Tibial artery (tissue), 4 donors: Measurements from ENCODE around the gene BPIFB3.
"Not testable (repeated sequence)": the region's sequence is repeated elsewhere in the genome, so short reads cannot be mapped to it uniquely, and the experiment has no call there.

Experiments
- DNase-seq, 2 donors: peaks; one replicate each; pipeline ENCODE4 v3.0.0-alpha.2; 2019
- H3K27ac ChIP-seq, 2 donors: fragments of 200-600 bp; sonication (generic) in 1 of 2; 1 replicate in 1 of 2; 2 replicates in 1 of 2; pipeline ENCODE4 v1.5.1; 2018 to 2019; ENCODE audit warnings: mild to moderate bottlenecking in 1 of 2
- H3K27me3 ChIP-seq, 2 donors: fragments of 200-600 bp; sonication (generic) in 1 of 2; one replicate each; pipeline versions ENCODE4 v1.5.1 to v1.6.0; 2016 to 2019
- H3K36me3 ChIP-seq, 3 donors: fragments of 200-600 bp; sonication (generic) in 2 of 3; one replicate each; pipeline ENCODE4 v1.5.1; 2016 to 2019; ENCODE audit warnings: mild to moderate bottlenecking in 2 of 3
- H3K4me1 ChIP-seq, 4 donors: fragments of 200-600 bp; sonication (generic) in 2 of 4; 1 replicate in 3 of 4; 2 replicates in 1 of 4; pipeline ENCODE4 v1.5.1; 2016 to 2019
- H3K4me3 ChIP-seq, 2 donors: fragments of 200-600 bp; sonication (generic) in 1 of 2; 1 replicate in 1 of 2; 2 replicates in 1 of 2; pipeline ENCODE4 v1.5.1; 2018 to 2019; ENCODE audit warnings: mild to moderate bottlenecking in 2 of 2
- H3K9me3 ChIP-seq, 3 donors: fragments of 200-600 bp; sonication (generic) in 1 of 3; one replicate each; pipeline ENCODE4 v1.5.1; 2016 to 2019
- intact Hi-C: fragments of 100-400 bp; cut with DNase I; formaldehyde crosslinking; loops from one replicate; pipeline ENCODE4 v1.15.0; 2023; ENCODE audit warnings: low total_unique reads
- TF ChIP-seq, protein P1 (sequence below), 2 experiments: fragments of 200-600 bp in 1 of 2; fragments of 450-650 bp in 1 of 2; IDR thresholded peaks; one replicate each; pipeline ENCODE4 v1.5.1; 2017 to 2019; ENCODE audit warnings: antibody characterized with exemption in 2 of 2, mild to moderate bottlenecking in 1 of 2, moderate library complexity in 1 of 2

BPIFB3 gene

DNA sequence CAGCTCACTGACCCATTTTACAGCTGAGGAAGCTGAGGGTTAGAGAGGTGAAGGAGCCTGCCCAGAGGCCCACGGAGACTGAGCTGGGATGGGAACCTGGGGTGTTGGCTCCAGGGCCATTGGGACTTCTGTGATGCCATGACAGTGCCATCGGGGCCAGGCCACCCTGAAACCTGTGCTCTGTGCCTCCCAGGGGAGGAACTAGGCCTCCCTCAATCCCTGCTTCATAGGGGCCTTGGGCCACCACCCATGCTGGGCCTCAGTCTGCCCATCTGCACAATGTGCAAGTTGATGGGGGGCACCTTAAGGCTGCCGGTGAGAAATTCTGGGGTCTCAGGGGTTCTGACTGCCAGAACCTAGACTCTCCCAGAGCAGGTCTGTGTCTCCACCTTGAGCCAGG is 50.6 kb downstream of the BPIFB3 start:
- TF ChIP-seq, protein P1, sequence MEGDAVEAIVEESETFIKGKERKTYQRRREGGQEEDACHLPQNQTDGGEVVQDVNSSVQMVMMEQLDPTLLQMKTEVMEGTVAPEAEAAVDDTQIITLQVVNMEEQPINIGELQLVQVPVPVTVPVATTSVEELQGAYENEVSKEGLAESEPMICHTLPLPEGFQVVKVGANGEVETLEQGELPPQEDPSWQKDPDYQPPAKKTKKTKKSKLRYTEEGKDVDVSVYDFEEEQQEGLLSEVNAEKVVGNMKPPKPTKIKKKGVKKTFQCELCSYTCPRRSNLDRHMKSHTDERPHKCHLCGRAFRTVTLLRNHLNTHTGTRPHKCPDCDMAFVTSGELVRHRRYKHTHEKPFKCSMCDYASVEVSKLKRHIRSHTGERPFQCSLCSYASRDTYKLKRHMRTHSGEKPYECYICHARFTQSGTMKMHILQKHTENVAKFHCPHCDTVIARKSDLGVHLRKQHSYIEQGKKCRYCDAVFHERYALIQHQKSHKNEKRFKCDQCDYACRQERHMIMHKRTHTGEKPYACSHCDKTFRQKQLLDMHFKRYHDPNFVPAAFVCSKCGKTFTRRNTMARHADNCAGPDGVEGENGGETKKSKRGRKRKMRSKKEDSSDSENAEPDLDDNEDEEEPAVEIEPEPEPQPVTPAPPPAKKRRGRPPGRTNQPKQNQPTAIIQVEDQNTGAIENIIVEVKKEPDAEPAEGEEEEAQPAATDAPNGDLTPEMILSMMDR (IDR thresholded peaks at IDR 0.05) = no peak
- DNase-seq = no peak
- peaks cover 0 to 32% of the 10 kb centered on the region in 2 donors for H3K27me3 ChIP-seq
- intact Hi-C loops = no loop called here
- no peak overlapping the region for H3K4me3 ChIP-seq
- no peak overlapping the region for H3K27ac ChIP-seq
- no peaks in the 10 kb centered on the region for H3K36me3 ChIP-seq
- H3K4me1 ChIP-seq = no peaks in the 10 kb centered on the region
- no peaks in the 10 kb centered on the region for H3K9me3 ChIP-seq

DNA sequence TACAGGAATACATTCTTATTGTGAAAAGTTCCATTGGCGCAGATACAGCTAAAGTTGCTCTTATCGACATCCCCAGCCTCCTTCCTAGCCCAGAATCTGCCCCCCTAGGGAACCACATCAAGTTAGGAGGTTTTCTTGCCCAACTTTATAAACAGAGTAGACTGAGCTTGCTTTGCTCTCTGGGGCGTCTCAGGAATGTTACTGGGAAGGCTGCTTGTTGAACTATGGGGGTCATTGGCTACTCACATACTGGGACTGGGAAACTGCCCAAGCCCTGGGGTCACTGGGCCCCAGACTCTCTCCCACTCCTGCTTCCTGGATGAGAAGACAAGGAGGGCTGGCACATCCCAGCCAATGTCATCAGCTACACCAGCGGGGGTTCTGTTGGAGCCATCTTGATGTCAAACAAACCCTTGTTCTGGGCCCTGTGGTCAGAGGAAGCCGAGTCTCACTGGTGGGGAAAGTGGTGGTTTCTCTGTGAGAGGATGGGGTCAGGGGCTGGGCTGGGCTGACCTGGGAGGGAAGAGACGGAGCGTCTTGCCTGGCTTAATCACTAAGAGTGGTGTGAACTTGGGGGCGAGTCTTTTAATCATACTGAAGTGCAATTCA is 51.7 kb downstream of the BPIFB3 start:
- intact Hi-C loops = no loop called here
- Histone ChIP-seq H3K9me3 (no peaks in the 10 kb centered on the region), H3K4me3 (no peak overlapping the region), H3K27ac (no peak overlapping the region), H3K27me3 (peaks cover 0 to 32% of the 10 kb centered on the region in 2 donors), H3K36me3 (no peaks in the 10 kb centered on the region), H3K4me1 (no peaks in the 10 kb centered on the region)
- DNase-seq = no peak
- TF ChIP-seq, protein P1 (IDR thresholded peaks at IDR 0.05) = no peak

DNA sequence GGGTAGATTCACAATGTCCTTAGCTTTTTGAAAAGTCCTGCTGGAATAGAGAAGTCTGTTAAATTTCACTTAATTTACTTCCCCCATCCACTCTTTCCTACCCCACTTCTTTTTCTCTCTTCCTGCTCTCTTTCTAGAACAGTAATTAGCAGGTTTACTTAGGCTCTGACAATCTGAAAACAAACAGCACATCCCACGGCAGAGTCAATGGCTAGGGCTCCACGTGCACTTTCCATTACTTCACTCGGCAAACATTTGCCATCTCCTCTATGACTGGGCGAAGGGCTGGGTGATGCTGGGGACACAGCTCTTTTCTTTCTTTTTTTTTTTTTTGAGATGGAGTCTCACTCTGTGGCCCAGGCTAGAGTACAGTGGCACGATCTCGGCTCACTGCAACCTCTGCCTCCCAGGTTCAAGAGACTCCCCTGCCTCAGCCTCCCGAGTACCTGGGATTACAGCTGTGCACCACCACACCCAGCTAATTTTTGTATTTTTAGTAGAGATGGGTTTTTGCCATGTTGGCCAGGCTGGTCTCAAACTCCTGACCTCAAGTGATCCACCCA is 52.4 kb downstream of the BPIFB3 start:
- DNase-seq, H3K4me1 ChIP-seq, intact Hi-C loops, H3K4me3 ChIP-seq, H3K9me3 ChIP-seq, H3K27ac ChIP-seq, H3K36me3 ChIP-seq: not testable (repeated sequence)
- peaks cover 0 to 32% of the 10 kb centered on the region in 2 donors for H3K27me3 ChIP-seq

DNA sequence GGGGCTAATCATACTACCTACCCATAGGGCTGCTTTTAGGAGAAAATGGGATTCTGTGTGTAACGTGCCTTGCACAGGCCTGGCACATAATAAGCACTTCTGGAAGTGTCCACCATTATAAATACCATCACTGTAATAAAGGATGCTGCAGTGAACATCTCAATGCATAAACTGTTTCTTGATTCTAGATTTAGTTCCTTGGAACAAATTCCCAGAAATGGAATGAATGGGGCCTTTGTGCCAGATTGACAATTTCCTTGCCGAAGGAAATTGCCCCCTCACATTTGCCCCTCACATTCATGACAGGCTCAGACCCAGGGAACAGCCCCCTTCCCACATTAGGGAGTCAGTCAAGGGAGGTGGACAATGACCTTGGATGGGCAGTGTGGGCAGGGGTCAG is 55.0 kb downstream of the BPIFB3 start:
- TF ChIP-seq, protein P1 (IDR thresholded peaks at IDR 0.05) = no peak
- Histone ChIP-seq H3K27ac (no peak overlapping the region), H3K4me1 (no peaks in the 10 kb centered on the region), H3K9me3 (no peaks in the 10 kb centered on the region), H3K27me3 (peaks cover 0 to 29% of the 10 kb centered on the region in 2 donors), H3K36me3 (no peaks in the 10 kb centered on the region), H3K4me3 (no peak overlapping the region)
- DNase-seq = no peak
- intact Hi-C loops = no loop called here

DNA sequence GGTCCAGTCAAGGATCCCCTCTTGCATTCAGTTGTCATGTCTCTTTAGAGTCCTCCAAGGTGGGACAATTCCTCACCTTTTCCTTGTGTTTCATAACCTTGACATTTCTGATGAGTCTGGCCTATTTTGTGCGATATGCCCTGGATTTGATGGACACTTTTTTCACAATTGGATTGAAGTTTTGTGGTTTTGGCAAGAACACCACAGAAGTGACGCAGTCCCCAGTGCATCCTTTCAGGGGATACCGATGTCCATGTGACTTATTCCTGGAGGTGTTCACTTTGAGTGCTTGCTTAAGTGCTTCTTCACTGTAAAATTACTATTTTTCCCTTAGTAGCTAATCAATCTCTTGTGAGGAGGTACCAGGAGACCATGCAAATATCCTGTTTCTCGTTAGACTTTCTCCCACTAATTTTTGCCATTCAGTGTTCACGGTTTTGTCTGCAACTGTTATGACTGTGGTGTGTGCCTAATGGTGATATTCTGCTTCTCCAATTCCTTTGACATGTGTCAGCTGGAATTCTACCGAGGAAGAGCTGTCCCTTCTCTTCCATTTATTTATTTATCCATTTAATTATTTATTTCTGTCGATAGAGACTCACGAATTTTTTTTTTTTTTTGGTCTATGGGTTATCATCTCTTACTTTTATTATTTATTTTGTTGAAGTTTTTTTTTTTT is 56.6 kb downstream of the BPIFB3 start:
- Histone ChIP-seq H3K4me3 (no peak overlapping the region), H3K27ac (no peak overlapping the region), H3K36me3 (no peaks in the 10 kb centered on the region), H3K27me3 (peaks cover 0 to 18% of the 10 kb centered on the region in 2 donors), H3K4me1 (no peaks in the 10 kb centered on the region), H3K9me3 (no peaks in the 10 kb centered on the region)
- no peak for DNase-seq
- intact Hi-C loops = no loop called here
- TF ChIP-seq, protein P1 (IDR thresholded peaks at IDR 0.05) = no peak

DNA sequence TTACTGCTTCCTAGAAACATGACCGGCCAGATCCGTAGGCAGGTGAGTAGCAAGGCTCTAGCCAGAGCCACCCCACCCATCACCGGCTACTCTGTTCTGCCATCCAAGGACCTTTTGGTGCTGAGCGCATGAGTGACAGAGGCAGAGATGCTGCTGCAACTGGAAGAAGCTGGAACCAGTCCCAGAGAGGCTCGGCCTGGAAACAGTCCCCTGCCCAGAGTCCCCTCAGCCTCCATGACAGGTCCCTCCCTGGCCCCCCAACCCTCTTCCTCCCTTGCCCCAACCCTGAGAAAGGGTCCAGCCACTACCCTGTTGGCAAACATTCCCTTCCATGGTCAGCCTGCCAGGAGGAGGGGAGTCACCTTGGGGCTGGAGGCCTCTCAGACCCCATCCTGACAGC is 57.6 kb downstream of the BPIFB3 start:
- no peaks in the 10 kb centered on the region for H3K36me3 ChIP-seq
- H3K27ac ChIP-seq = no peak overlapping the region
- intact Hi-C loops = no loop called here
- no peak for DNase-seq
- H3K27me3 ChIP-seq = peaks cover 0 to 14% of the 10 kb centered on the region in 2 donors
- TF ChIP-seq, protein P1 (IDR thresholded peaks at IDR 0.05) = no peak
- no peaks in the 10 kb centered on the region for H3K4me1 ChIP-seq
- H3K4me3 ChIP-seq = no peak overlapping the region
- no peaks in the 10 kb centered on the region for H3K9me3 ChIP-seq
